Fibroblast of the conjunctiva (primary cell): ENCODE data around the gene LEMD1.
"Not testable (repeated sequence)": the region's sequence is repeated elsewhere in the genome, so short reads cannot be mapped to it uniquely, and the experiment has no call there.

Source experiments
- DNase-seq: peaks from one replicate; pipeline ENCODE4 v3.0.0-alpha.2; 2010; ENCODE audit warnings: low read depth

Gene LEMD1

GRCh38 chr1:205446828-205447227 is 25.0 kb upstream of the LEMD1 start:
- no peak for DNase-seq

- DNase-seq, result no peak
These were observed 23.7 kb upstream of the LEMD1 start for GRCh38 chr1:205445646-205445935.

GRCh38 chr1:205444931-205445645 is 23.2 kb upstream of the LEMD1 start:
- peak; percentile 9 for DNase-seq

GRCh38 chr1:205444300-205444930 is 22.6 kb upstream of the LEMD1 start:
- no peak for DNase-seq

GRCh38 chr1:205443585-205444299 is 21.9 kb upstream of the LEMD1 start:
- no peak for DNase-seq

- DNase-seq, result no peak
These were observed 20.3 kb upstream of the LEMD1 start for GRCh38 chr1:205442051-205442725.

- no peak for DNase-seq
These were observed 19.8 kb upstream of the LEMD1 start for GRCh38 chr1:205441716-205442050.

GRCh38 chr1:205441318-205441633 is 19.4 kb upstream of the LEMD1 start:
- no peak for DNase-seq

GRCh38 chr1:205440476-205441317 is 18.8 kb upstream of the LEMD1 start:
- DNase-seq, result no peak

GRCh38 chr1:205440121-205440475 is 18.2 kb upstream of the LEMD1 start:
- no peak for DNase-seq

- peak; percentile 35 for DNase-seq
These were observed 16.6 kb upstream of the LEMD1 start for GRCh38 chr1:205438213-205439158.

- DNase-seq, result no peak
These were observed 15.7 kb upstream of the LEMD1 start for GRCh38 chr1:205437570-205437969.

GRCh38 chr1:205436776-205437410 is 15.0 kb upstream of the LEMD1 start:
- DNase-seq, result no peak

- DNase-seq, result no peak
These were observed 14.0 kb upstream of the LEMD1 start for GRCh38 chr1:205435578-205436573.

- DNase-seq, result no peak
These were observed 12.9 kb upstream of the LEMD1 start for GRCh38 chr1:205434738-205435137.

- not testable (repeated sequence) for DNase-seq
These were observed 10.8 kb upstream of the LEMD1 start for GRCh38 chr1:205432692-205433091.

GRCh38 chr1:205432116-205432515 is 10.3 kb upstream of the LEMD1 start:
- DNase-seq, result no peak

GRCh38 chr1:205430696-205431305 is 8.9 kb upstream of the LEMD1 start:
- no peak for DNase-seq
